KG1 (cell line): ENCODE measurements around the gene ZDHHC24.
"Not testable (repeated sequence)": the region's sequence is repeated elsewhere in the genome, so short reads cannot be mapped to it uniquely, and the experiment has no call there.

Source experiments
- DNase-seq: peaks from one replicate; lab custom pipeline; 2025; lab: John Stamatoyannopoulos, UW

ZDHHC24 gene

GRCh38 chr11:66546368-66546965 is 619 bp upstream of the ZDHHC24 start, which contains the start of gene ACTN3:
Gene ACTN3 (plus strand): TSS chr11:66546903. CDS start chr11:66546938, 35 bp downstream.
- no peak for DNase-seq

DNA sequence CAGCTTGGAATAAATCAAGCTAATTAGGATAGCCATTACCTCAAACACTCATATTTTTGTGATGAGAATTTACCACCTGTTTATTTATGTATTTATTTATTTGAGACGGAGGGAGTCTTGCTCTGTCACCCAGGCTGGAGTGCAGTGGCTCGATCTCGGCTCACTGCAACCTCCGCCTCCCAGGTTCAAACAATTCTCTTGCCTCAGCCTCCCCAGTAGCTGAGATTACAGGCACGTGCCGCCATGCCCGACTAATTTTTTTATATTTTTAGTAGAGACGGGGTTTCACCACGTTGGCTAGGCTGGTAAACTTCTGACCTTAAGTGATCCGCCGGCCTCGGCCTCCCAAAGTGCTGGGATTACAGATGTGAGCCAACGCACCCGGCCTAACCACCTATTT is 896 bp downstream of the ZDHHC24 start:
- DNase-seq = not testable (repeated sequence)

DNA sequence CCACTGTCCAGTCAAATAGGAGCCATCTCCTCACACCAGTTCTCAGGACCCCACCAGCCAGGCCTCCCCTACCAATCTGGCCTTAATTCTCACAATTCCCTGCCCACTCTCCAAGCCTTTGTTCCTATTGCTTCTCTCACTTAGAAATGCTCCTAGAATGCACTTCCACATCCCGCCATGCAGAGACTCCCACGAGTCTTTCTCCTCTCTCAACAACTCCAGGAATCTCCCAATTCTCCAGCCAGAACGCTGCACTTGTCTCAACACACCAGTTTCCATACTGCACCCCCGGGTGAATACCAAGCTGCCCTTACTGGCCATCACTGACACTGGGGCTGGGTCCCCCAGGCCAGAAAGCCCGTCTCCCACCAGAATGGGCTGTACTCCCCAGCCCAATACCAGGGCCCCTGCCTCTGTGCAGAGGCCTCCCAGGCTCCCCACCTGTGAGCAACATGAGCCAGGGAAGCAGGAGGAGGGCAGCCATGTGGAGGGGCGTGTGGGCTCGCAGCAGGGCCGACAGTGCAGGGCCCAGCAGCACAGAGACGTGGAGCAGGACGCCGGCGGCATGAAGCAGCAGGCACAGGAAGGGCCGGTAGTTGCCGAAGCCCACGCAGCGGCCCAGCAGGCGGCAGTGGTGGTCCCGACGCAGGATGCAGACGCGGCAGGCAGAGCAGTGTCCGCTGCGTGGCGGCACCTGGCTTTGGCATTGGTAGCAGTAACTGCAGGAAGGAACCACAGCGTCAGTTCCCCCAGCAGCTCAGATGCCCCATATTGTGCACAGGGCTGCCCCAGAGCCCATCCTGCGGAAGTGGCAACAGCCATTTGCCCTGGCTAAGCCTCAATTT is 2.4 kb downstream of the ZDHHC24 start:
- peak; percentile 87 for DNase-seq

DNA sequence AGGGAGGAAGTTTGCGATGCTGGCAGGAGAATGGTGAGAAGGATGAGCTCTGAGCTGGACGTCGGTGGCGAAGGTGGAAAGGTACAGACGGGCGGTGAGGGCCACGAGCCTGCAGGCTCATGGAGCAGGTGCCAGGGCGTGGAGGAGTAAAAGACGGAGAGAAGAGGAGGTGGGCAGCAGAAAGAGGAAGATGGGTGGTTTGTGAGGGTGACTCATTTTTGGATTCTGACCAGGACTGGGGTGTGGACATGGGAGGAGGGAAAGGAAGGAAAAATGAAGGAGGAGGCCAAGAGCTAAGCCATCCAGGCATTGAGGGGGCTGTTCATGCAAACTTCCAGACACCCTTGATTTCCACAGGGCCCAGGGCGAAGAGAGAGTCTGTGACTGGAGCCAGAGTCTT is 3.5 kb downstream of the ZDHHC24 start:
- no peak for DNase-seq

DNA sequence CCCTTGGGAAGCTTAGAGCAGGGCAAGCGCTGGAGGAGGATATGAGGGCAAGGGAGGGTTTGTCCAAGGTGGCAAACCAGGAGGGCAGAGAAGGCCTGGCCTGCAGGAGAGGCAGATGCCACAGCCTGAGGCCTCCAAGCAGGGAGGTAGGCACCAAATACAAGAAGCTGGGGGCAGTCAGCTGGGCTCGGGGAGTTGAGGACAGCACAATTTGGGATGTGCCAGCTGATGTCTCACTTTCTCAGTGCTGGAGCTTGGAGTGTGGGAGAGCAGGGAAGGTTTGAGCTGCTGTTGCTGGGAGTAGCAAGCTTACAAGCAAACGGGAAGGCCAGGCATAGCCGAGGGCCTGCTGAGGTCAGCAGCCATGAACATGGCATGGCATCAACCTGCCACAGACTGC is 4.0 kb downstream of the ZDHHC24 start:
- DNase-seq = no peak

- not testable (repeated sequence) for DNase-seq
Observed at GRCh38 chr11:66540598-66540997, 5.2 kb downstream of the ZDHHC24 start.

DNA sequence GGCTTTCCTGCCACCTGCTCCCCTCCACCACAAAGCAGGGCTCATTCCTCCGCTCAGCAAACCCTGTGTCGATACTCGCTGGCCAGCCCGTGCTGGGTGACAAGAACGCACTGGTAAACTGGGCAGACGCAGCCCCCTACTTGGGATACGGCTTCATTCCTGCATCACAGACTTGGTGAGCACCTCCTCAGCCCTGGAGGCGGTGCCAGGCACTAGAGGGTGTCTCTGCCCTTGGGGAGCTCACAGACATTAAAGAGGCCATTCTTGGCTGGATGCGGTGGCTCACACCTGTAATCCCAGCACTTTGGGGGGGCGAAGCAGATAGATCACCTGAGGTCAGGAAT is 6.0 kb downstream of the ZDHHC24 start:
- no peak for DNase-seq

GRCh38 chr11:66539170-66539869 is 6.5 kb downstream of the ZDHHC24 start:
- DNase-seq = no peak

DNA sequence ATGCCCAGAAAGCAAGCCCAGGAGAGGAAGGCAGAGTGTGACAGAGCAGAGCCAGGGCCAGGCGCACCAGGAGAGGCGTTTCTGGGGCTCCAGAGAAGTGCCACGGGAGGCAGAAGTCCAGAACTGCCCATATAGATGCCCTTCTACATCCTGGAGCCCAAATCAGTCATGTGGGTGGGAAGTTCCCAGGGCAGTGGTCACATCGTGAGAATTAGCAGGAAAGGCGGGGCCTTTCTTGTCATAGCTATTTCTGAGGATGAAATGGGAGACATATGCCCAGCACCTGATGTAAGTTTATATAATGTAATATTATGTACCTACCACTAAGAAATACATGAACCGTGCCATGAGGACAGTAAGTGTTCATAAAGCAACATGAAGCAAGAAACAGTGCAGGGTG is 13.1 kb downstream of the ZDHHC24 start:
- DNase-seq = no peak

DNA sequence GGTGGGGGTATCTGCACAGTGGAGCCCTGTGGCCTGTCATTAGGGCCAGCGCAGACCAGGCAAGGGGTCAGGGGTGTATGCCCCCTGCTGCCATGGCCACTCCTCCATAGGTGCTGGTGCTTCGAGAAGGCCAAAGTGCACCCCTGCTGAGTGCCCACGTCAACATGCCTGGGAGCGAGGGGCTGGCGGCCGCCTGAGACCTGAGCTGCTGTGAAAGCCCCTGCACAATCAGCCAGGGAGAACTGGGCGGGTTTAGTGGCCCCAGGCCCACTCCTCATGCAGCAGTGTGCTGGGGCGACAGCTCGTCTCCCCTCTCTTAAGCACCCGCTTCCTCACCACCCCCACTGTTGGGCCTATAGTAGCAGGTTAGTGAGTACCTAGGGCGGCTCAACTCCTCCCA is 14.0 kb downstream of the ZDHHC24 start:
- no peak for DNase-seq

GRCh38 chr11:66530927-66531709 is 14.7 kb downstream of the ZDHHC24 start:
- DNase-seq = no peak

GRCh38 chr11:66529655-66530054 is 16.2 kb downstream of the ZDHHC24 start:
- no peak for DNase-seq

DNA sequence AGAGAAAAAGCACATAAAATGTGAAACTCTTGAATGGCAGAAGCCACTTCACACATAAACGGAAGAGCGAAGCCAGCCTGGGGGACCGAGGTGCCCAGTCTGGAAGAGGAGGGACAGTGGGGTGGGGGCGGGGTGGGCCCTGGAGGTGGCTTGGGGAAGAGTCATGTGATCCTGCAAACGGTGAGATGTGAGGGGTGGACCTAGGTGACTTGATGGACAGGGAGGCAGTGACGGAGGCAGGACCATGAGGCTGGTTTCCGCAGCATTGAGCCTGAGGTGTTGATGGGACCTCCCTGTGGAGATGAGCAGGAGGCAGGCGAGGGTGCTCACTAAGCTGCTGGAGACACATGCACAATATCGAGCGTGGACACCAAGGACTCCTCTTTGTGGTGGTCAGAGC is 16.8 kb downstream of the ZDHHC24 start:
- DNase-seq = no peak

GRCh38 chr11:66524304-66525040 is 21.4 kb downstream of the ZDHHC24 start:
- no peak for DNase-seq

DNA sequence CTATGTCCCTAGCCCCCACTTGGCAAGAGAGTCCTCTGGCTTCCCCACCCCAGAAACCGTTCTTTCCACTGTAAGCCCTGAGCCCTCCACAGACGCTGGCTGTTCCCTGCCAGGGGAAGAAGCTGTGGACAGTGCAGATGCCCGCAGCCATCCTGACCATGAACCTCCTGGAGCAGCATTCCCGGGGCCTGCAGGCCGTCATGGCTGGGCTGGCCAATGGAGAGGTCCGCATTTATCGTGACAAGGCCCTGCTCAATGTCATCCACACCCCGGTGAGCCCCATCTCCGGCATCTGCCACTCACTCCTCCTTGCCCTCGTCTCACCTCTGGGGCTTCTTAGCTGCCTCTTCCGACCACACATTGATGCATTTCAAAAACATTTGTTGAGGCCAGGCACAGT is 22.2 kb downstream of the ZDHHC24 start:
- no peak for DNase-seq

DNA sequence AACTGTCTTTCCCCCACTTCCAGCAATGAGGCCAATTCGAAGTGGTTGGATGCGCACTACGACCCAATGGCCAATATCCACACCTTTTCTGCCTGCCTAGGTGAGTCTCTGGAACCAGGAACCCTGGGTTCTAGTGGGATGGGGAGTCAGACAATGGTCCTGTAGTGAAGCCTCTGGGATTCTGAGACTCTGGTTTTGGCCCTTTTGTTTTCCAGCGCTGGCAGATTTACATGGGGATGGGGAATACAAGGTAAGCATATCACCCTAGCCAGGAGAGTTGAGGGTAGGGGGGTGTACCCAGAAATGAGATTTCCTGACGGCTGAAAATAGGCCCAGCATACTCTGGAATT is 34.9 kb downstream of the ZDHHC24 start:
- no peak for DNase-seq

- peak; percentile 81 for DNase-seq
Observed at GRCh38 chr11:66510271-66510989, 35.4 kb downstream of the ZDHHC24 start, which contains the start of gene BBS1. Gene BBS1 (plus strand): TSS chr11:66510635. CDS start chr11:66510660, 25 bp downstream.

DNA sequence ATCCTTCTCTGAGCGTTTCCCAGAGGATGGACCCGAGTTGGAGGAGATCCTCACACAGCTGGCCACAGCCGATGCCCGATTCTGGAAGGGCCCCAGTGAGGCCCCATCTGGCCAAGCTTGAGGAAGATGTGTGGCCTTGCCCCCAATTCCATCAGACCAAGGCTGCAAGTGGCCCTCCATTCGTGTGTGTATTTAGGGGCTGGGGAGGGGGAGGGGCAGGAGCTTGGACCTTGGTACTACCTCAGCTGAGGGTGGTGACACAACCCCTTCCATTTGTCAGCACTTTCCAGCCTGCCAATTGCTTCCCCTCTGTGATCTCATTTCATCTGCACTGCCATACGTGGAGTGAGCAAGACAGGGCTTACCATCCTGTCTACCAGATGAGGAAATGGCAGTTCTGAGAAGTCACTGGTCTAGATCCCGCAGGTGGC is 36.7 kb downstream of the ZDHHC24 start:
- no peak for DNase-seq

DNA sequence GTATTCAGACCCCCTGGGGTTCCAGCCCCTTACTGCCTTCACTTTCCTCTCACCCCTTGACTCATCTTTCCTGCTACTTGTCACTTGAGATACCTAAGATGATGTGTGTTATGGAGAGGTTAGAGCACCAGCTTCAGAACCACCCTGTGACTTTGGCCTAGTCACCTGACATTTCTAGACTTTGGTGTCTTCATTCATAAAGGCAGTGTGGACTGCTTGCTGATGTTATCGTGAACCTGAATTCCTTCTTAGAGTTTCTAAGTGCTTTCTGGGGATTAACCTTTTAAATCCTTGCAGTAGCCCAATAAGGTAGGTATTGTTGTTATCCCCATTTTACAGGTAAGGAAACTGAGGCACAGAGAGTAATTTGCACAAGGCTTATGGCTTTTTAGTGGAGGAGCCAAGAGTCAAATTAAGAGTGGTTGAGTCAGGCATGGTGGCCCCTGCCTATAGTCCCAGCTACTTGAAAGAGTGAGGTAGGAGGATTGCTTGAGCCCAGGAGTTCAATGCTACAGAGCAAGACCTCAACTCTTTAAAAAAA is 40.5 kb downstream of the ZDHHC24 start:
- DNase-seq = no peak

GRCh38 chr11:66498506-66498905 is 47.3 kb downstream of the ZDHHC24 start:
- DNase-seq = no peak

DNA sequence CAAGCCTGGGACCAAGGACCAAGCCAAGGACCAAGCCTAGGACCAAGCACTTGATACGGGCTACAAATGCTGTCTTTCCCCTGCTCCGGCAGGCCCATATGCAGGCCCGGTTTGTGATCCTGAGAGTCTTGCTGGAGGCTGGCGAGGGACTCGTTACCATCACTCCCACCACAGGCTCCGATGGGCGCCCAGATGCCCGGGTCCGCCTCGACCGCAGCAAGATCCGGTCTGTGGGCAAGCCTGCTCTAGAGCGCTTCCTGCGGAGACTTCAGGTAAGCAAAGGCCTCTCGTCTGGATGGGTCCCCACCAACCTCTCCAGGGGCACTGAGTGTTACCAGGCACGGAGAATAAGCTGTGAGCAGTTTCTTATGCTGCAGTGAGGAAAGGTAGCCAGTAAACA is 48.6 kb downstream of the ZDHHC24 start:
- no peak for DNase-seq
